ENCODE results near the gene CEP76. TPM values are rescaled to one million over a fixed set of nuclear protein-coding genes. Genes with fewer than 3 reads are reported as not detected.
"Not testable (repeated sequence)": the region's sequence is repeated elsewhere in the genome, so short reads cannot be mapped to it uniquely, and the experiment has no call there.

CEP76 gene
- total RNA-seq, 4 donors from 2014 or later = 5.4 to 9.1 (median 6.8) TPM

- in situ Hi-C loops (cut with MboI; ENCODE audit: low sequenced_read_pairs in 4 of 4) (loop anchor here in 1 of 4 donors (25.0 kb wide), 1 partner anchor 92 kb away; no protein-coding TSS in a partner anchor), intact Hi-C loops (cut with DNase I; ENCODE audit: low total_unique reads) (no loop called here)
- H3K4me3 ChIP-seq = no peak overlapping the region
- TF ChIP-seq CTCF (IDR thresholded peaks at IDR 0.05 in 4 of 5, conservative IDR thresholded peaks at IDR 0.05 in 1 of 5) = no peak
- no peak for TF ChIP-seq POLR2A (IDR thresholded peaks at IDR 0.05)
- H3K27me3 ChIP-seq = no peaks in the 10 kb centered on the region
- DNase-seq (no peak), ATAC-seq (no peak)
- H3K36me3 ChIP-seq = no peaks in the 10 kb centered on the region
- no peaks in the 10 kb centered on the region for H3K4me1 ChIP-seq
- H3K27ac ChIP-seq = no peak overlapping the region
- H3K9me3 ChIP-seq = no peaks in the 10 kb centered on the region
Observed at GRCh38 chr18:12628706-12629702, 73.5 kb downstream of the CEP76 start.

- H3K27ac ChIP-seq; H3K4me3 ChIP-seq; ATAC-seq; H3K36me3 ChIP-seq; H3K27me3 ChIP-seq; intact Hi-C loops (cut with DNase I; ENCODE audit: low total_unique reads); H3K9me3 ChIP-seq; DNase-seq; H3K4me1 ChIP-seq: not testable (repeated sequence)
- in situ Hi-C loops (cut with MboI; ENCODE audit: low sequenced_read_pairs in 4 of 4) = loop anchor here in 1 of 4 donors (25.0 kb wide), 1 partner anchor 90 kb away; no protein-coding TSS in a partner anchor
Observed at GRCh38 chr18:12627199-12627598, 75.3 kb downstream of the CEP76 start.

GRCh38 chr18:12625241-12625640, 77.3 kb downstream of the CEP76 start:
- Histone ChIP-seq H3K4me3 (no peak overlapping the region), H3K27ac (no peak overlapping the region), H3K27me3 (no peaks in the 10 kb centered on the region), H3K4me1 (no peaks in the 10 kb centered on the region), H3K36me3 (no peaks in the 10 kb centered on the region), H3K9me3 (no peaks in the 10 kb centered on the region)
- no peak for TF ChIP-seq POLR2A (IDR thresholded peaks at IDR 0.05)
- no peak for TF ChIP-seq CTCF (IDR thresholded peaks at IDR 0.05 in 4 of 5, conservative IDR thresholded peaks at IDR 0.05 in 1 of 5)
- DNase-seq (no peak), ATAC-seq (no peak)
- intact Hi-C loops (cut with DNase I; ENCODE audit: low total_unique reads) (no loop called here), in situ Hi-C loops (cut with MboI; ENCODE audit: low sequenced_read_pairs in 4 of 4) (loop anchor here in 1 of 4 donors (25.0 kb wide), 1 partner anchor 88 kb away; no protein-coding TSS in a partner anchor)

Other genes starting within 250 kb of the CEP76 start
- 10 to 100 TPM; 48.3 to 82.7 (median 55.1) TPM for gene SPIRE1, start 44.6 kb downstream of the CEP76 start, total RNA-seq
- 10 to 100 TPM; 49.6 to 94.2 (median 63.4) TPM for gene PSMG2, start 319 bp upstream of the CEP76 start, total RNA-seq
- 10 to 100 TPM; 17.0 to 20.0 (median 17.5) TPM for gene PTPN2, start 181.5 kb upstream of the CEP76 start, total RNA-seq
- 10 to 100 TPM; 19.8 to 29.9 (median 28.2) TPM for gene SEH1L, start 245.3 kb upstream of the CEP76 start, total RNA-seq